VCaP (cell line): ENCODE measurements around the gene HCRT.

ENCODE experiments used
- H3K27ac ChIP-seq: fragments of 450-650 bp; 2 replicates; pipeline ENCODE4 v1.5.1; 2017
- CTCF ChIP-seq: fragments of 450-650 bp; conservative IDR thresholded peaks from 2 replicates; pipeline ENCODE4 v1.5.1; 2017; ENCODE audit warnings: mild to moderate bottlenecking, moderate library complexity

Gene HCRT

GRCh38 chr17:42169351-42169750 lies 15.9 kb downstream of the HCRT start:
- no peak overlapping the region for H3K27ac ChIP-seq
- no peak for TF ChIP-seq CTCF

- TF ChIP-seq CTCF, result no peak
- no peak overlapping the region for H3K27ac ChIP-seq
Observed at GRCh38 chr17:42167807-42168206, 17.4 kb downstream of the HCRT start.

GRCh38 chr17:42166196-42166763 lies 19.0 kb downstream of the HCRT start:
- no peak for TF ChIP-seq CTCF
- H3K27ac ChIP-seq, result no peak overlapping the region

GRCh38 chr17:42165751-42166150 lies 19.5 kb downstream of the HCRT start:
- TF ChIP-seq CTCF, result no peak
- H3K27ac ChIP-seq, result no peak overlapping the region

GRCh38 chr17:42163696-42164407 lies 21.4 kb downstream of the HCRT start:
- no peak for TF ChIP-seq CTCF
- no peak overlapping the region for H3K27ac ChIP-seq

- TF ChIP-seq CTCF, result no peak
- H3K27ac ChIP-seq, result no peak overlapping the region
Observed at GRCh38 chr17:42163113-42163512, 22.1 kb downstream of the HCRT start.

GRCh38 chr17:42160531-42160910 lies 24.7 kb downstream of the HCRT start:
- H3K27ac ChIP-seq, result no peak overlapping the region
- TF ChIP-seq CTCF, result no peak
